LNCaP clone FGC (cell line): ENCODE measurements around the gene HELZ.
"Not testable (repeated sequence)": the region's sequence is repeated elsewhere in the genome, so short reads cannot be mapped to it uniquely, and the experiment has no call there.

Source experiments
- DNase-seq: peaks from one replicate; pipeline ENCODE4 v3.0.0-alpha.2; 2011; ENCODE audit warnings: low read depth
- H3K4me3 ChIP-seq: 2 replicates; pipeline ENCODE4 v1.5.1; 2011; ENCODE audit warnings: mild to moderate bottlenecking, low read depth, low read length, control low read depth
- CTCF ChIP-seq: IDR thresholded peaks from 2 replicates; pipeline ENCODE4 v1.5.1; 2012; ENCODE audit warnings: mild to moderate bottlenecking; ENCODE audit not compliant: control insufficient read depth, insufficient read depth; ENCODE audit errors: extremely low read depth

The HELZ gene

GRCh38 chr17:67129283-67129682, 115.7 kb downstream of the HELZ start:
- no peak for DNase-seq
- no peak overlapping the region for H3K4me3 ChIP-seq
- TF ChIP-seq CTCF: no peak

GRCh38 chr17:67128700-67129099, 116.3 kb downstream of the HELZ start:
- no peak overlapping the region for H3K4me3 ChIP-seq
- no peak for TF ChIP-seq CTCF
- DNase-seq: no peak

- no peak overlapping the region for H3K4me3 ChIP-seq
- no peak for DNase-seq
- TF ChIP-seq CTCF: no peak
Observed at GRCh38 chr17:67127925-67128324, 117.1 kb downstream of the HELZ start.

- H3K4me3 ChIP-seq: no peak overlapping the region
- DNase-seq: no peak
- no peak for TF ChIP-seq CTCF
Observed at GRCh38 chr17:67126983-67127382, 118.0 kb downstream of the HELZ start.

- not testable (repeated sequence) for H3K4me3 ChIP-seq
Observed at GRCh38 chr17:67126543-67126942, 118.5 kb downstream of the HELZ start.

GRCh38 chr17:67125924-67126323, 119.1 kb downstream of the HELZ start:
- no peak overlapping the region for H3K4me3 ChIP-seq
- DNase-seq: no peak
- no peak for TF ChIP-seq CTCF

More at GRCh38 chr17:67126543-67126942, 118.5 kb downstream of the HELZ start:
- not testable (repeated sequence) for DNase-seq

- no peak for DNase-seq
- no peak overlapping the region for H3K4me3 ChIP-seq
- no peak for TF ChIP-seq CTCF
Observed at GRCh38 chr17:67125417-67125816, 119.6 kb downstream of the HELZ start.
